D721Med (cell line): ENCODE results near the gene HNRNPR.
"Not testable (repeated sequence)": the region's sequence is repeated elsewhere in the genome, so short reads cannot be mapped to it uniquely, and the experiment has no call there.

Experiments
- DNase-seq: peaks from one replicate; pipeline ENCODE4 v3.0.0; 2011; ENCODE audit warnings: low spot score; ENCODE audit not compliant: insufficient read length
- FAIRE-seq: peaks from 2 replicates; lab custom pipeline; 2011; peaks lifted over from hg19 to GRCh38; lab: Jason Lieb, UNC
- CTCF ChIP-seq: IDR thresholded peaks from 2 replicates; pipeline ENCODE4 v1.5.1; 2012; ENCODE audit warnings: mild to moderate bottlenecking, control low read depth; ENCODE audit not compliant: insufficient read depth; ENCODE audit errors: missing control alignments

HNRNPR gene

DNA sequence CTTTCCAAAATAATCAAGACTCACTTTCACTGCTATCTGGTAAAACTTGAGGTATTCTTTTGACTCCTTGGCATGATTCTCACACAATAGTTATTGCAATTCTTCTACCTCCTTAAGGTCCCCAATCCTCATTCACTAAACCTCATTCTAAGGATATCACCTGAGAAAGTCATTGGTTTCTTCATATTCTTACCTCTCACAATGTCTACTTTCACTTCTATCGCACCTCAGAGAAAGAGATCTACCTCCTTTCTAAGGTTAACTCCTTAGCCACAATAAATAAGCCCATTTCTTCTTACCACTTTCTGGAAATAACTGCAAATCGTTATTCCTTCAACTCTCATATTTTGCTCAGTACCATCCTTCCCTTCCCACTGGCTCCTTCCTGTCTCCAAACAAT is 18.7 kb downstream of the HNRNPR start:
- DNase-seq: no peak
- no peak for TF ChIP-seq CTCF
- FAIRE-seq: no peak

DNA sequence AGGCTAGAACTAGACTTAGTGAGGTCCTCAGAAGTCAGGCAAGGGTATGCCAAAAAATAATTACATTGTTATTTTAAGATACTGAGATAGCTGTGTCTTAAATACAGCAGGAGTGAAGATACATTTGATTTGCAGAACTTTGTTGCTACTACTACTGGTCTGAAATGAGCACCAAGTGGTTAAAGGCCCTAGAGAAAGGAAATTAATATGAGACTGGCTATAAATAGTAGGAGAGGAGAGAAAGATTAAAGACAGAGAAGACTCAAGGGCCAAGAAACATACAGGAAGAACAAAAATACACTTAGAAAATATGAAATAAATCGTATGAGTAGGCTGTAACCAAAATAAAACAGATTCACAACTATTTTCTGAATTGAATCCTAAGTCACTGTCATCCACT is 21.3 kb downstream of the HNRNPR start:
- DNase-seq: no peak

GRCh38 chr1:23310280-23310679 is 33.8 kb downstream of the HNRNPR start:
- not testable (repeated sequence) for DNase-seq, FAIRE-seq

More for the DNA sequence above, 21.3 kb downstream of the HNRNPR start:
- TF ChIP-seq CTCF: no peak
- FAIRE-seq: no peak

- no peak for DNase-seq
- no peak for FAIRE-seq
- TF ChIP-seq CTCF: no peak
Observed at GRCh38 chr1:23304140-23304620, 39.9 kb downstream of the HNRNPR start.

GRCh38 chr1:23303524-23303923 is 40.6 kb downstream of the HNRNPR start:
- DNase-seq (no peak), FAIRE-seq (no peak)
- no peak for TF ChIP-seq CTCF

GRCh38 chr1:23296931-23297330 is 47.2 kb downstream of the HNRNPR start:
- DNase-seq (no peak), FAIRE-seq (no peak)

DNA sequence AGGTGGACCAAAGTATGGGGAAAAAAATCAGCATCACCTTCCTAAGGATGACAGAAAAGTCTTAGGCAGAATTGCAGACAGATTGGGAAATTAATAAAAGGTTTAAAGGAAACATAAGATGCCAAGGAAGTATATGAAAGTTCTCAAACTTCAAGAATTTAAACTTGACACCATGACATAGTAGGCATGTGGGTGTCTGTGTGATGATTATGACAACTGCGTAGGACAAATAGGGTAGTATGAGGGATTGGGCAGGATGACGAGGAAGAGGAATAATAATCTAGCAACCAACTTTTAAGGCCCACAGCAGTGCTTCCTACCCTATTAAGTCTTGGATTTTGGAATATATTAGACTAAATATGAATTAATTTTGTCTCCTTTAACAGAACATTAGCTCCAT is 52.4 kb downstream of the HNRNPR start:
- TF ChIP-seq CTCF: no peak
- no peak for FAIRE-seq
- no peak for DNase-seq

More at GRCh38 chr1:23296931-23297330, 47.2 kb downstream of the HNRNPR start:
- TF ChIP-seq CTCF: no peak
